ENCODE measurements around the gene PRKAG3.
"Not testable (repeated sequence)": the region's sequence is repeated elsewhere in the genome, so short reads cannot be mapped to it uniquely, and the experiment has no call there.

The PRKAG3 gene

DNA sequence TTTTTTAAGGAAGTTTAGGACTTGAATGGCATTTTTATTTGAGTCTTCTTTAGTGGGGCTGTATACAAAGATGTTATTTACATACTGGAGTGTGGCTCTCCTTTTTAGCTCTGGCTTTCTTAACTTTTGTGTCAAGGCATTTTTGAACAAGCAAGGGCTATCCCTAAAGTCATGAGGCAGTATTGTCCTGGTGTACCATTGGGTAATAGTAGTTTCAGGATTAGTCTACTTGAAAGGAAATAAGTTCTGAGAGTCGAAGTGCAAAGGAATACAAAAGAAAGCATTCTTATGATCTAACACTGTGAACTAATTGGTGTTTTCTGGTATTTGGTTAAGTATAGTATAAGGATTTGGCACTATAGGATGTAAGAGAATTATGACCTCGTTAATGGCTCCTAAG, 51.6 kb downstream of the PRKAG3 start:
- DNase-seq: no peak

DNA sequence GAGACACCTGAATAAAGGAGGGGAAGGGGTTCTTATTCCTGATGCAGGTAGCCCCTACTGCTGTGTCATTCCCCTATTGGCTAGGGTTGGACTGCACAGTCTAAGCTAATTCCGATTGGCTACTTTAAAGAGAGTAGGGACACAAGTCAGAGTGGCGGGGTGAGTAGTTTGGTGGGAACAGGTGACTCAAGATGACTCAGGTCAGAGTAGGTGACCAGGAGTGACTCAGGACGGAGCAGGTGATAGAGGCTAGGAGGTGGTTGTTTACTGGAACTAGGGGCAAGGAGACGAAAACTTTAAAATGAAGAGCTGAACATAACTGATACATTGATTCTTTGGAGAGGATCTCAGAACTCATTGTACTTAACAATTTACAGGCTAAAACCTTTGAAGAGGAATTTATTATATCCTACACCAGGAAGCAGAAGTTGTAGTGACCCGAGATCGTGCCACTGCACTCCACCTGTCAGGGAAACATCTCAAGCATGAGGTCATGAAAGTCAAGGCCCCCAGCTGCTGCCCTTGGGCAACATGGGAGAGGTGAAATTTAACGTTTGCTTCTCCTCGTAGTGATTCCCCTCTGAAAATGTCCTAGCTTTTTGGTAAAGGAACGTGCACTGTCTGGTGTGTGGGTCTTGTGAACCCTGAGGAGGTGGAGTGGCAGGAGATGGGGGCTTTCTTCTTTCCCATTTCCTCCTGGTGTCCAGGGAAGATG, 54.2 kb downstream of the PRKAG3 start:
- DNase-seq: no peak

DNA sequence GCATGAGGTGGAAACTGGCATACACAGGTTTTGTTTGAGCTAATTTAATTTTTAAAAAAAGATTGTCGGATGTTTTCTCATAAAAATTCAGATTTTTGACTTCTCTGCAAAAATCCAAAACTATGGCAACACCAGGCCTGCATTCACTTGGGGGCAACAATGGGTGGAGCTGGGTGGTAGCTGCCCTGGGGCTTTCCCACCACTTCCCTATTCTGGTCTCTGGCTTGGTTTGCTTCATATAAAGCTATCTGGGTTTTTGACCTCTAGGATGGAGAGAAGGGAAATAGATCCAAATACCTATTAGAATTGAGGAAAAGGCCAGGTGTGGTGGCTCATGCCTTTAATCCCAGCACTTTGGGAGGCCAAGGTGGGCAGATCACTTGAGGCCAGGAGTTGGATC, 55.1 kb downstream of the PRKAG3 start:
- no peak for DNase-seq

DNA sequence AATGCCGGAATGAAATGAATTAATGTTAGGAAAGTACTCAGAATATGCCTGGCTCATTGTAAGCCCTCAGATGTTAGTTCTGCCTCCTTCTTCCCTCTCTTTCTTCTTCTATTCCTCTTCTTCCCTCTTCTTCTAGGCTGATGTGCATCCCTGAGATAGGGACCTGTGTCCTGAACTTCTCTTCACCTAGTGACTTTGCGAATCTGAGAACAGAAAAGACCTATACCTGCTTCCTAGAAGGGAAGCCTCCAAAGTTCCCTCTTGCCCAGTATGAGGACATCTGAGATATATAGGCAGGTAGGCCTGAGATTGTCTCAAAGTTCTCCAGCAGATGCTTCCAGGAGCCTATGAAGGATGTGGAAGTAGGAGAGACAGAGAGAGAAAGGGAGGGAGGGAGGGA, 57.7 kb downstream of the PRKAG3 start:
- no peak for DNase-seq

DNA sequence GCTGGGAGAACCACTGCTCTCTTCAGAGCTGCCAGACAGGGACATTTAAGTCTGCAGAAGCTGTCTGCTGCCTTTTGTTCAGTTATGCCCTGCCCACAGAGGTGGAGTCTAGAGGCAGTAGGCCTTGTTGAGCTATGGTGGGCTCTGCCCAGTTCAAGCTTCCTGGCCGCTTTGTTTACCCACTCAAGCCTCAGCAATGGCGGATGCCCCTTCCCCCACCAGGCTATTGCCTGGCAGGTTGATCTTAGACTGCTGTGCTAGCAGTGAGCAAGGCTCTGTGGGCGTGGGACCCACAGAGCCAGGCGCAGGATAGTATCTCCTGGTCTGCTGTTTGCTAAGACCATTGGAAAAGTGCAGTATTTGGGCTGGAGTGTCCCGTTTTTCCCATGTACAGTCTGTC, 58.8 kb downstream of the PRKAG3 start:
- not testable (repeated sequence) for DNase-seq
